AG20443 (cell line): ENCODE data around the gene NTM.
A peak's percentile ranks its signal among the peaks of the same experiment; 100 is the strongest.

Experiments
- DNase-seq: peaks from one replicate; pipeline ENCODE4 v3.0.0; 2012; ENCODE audit warnings: low spot score, mixed read lengths

The NTM gene

DNA sequence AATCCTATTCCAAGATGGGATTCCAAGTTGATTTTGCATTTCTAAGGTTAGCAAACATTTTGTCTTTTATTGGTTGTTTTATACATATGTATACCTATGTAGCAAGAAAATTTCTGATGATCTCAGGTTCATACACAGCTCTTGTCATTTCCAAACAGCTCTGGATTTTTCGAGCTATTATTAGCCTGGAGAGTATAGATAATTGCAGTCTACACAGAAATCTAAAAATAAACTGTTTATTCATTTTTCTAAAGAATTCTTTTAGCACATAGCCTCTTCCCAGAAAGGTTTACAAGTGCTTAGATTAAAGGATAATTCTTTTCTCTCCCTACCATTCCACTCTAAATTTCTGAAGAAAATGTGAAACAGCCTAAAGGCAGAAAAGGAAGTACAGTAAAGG lies 705.0 kb downstream of the NTM start:
- DNase-seq = no peak

DNA sequence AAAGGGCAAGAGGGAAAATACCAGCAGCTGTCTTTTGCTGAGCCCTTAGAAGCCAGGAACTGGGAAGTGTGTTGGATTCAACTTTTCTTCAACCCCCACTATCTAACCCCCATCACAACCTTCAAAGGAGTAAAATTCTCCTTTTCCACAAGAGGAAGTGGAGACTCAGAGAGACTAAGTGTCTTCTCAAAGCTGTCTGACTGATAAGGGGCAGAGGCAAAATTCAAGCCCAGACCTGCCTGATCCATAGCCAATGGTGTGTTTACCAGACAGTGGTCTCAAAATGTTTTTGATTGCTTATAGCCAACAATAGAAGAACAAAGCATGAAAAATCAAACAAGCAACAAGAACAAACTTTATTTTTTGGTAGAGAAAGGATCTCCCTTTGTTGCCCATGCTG lies 707.0 kb downstream of the NTM start:
- no peak for DNase-seq

DNA sequence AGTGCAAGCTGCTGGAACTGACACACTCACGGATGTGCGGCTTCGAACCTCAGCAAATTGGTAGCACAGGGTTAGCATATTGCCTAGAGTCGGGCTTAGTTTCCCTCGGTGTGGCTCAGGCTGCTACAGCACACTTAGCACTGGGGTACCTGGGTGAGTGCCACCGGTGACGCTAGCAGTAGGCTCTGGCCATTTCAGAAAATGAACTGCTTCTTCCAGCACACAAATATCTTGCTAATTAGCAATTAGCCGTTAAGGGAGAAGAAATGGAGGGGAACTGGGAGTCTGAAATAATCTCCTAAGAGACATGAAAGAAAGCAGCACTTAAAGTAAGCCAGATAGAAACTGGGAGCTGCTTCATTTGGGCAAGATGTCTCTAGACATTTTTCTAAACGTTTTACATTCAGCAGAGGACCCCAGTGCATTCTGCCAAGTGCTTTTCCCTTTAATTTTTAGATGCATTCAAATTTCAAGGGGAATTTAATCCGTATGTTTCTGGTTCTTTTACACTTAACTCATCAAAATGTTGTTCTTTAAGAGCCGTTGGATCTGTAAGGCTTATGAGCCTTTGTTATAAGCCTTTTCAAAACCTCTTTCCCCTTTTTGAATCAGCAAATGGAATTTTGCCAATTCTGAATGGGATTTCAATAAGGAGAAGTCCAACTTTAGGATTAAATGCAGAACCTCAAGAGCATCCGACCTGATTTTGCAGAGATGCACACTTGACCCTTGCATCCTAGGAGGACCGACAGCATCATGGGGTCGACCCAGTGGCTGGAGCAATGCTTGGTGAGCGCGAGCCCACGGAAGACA lies 708.1 kb downstream of the NTM start:
- DNase-seq = no peak

DNA sequence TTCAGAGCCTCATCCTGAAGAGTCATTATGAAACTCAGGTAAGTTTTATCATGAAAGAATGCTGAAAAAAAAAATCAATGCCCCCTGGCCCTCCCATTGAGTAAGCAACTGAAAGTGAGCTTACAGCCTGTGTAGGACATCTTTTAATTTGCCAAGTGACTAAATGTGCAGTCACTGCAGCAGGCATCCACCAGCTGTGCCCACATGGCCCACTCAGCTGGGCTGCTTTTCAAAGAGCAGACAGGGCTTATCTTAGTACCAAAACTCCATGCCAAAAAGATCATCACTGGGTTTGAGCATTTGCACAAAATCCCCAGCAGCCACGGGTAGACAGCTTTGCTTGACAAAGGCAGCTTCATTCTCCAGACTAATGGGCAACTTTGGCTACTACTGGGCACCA lies 709.7 kb downstream of the NTM start:
- DNase-seq = no peak

DNA sequence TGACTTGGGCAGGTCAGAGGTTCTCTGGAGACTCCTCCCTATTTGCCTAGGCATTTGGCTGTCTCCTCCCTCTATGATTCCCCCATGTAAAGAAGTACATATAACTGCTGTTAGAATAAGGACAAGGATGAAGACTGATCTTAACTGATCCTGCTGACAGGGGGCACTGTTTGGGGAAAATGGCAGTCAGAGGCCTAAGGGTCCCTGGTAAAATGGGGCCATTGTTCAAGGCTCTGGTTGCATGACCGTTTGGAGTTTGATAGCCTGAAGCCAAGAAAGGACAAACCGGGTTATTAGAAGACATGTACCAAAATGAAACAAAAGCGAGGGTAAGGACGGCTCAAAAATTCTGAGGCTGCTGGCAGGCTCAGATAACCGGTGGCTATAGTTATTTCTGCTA lies 712.2 kb downstream of the NTM start:
- no peak for DNase-seq

DNA sequence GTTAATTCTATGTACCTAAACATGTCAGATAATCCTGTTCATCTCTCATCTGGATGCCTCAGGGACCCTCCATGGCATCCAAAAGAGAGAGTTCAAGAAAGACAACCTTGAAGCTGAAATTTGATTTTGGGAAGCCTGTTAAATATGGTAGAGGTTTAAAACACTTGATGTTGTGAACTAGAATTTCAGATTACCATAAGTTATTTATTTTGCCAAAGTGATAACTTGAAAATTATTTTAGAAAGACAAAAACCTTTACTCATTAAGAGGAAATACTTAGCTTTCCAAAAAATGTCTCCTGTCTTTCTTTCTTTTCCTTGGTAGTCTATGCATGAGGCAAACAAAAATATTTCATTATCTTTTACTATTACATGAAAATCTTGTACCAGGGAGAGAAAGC lies 714.0 kb downstream of the NTM start:
- DNase-seq = no peak

DNA sequence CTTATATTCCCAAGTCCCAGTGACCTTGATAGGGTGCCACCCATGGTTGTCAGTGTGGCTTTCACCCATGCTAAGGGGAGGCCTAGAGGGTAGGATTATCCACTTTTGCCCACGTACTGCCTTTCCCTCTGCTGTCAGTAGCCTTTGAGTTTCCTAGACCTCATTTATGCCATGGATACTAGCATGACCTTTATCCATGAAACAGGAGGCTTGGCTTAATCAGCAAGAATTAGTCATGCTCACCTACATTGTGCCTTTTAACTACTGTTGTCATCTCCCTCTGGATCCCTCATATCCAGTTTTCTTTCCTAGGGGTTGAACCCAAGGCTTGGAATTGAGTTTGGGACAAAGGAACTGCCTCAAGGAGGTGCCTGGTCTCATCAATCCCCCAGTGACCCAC lies 716.7 kb downstream of the NTM start:
- no peak for DNase-seq

DNA sequence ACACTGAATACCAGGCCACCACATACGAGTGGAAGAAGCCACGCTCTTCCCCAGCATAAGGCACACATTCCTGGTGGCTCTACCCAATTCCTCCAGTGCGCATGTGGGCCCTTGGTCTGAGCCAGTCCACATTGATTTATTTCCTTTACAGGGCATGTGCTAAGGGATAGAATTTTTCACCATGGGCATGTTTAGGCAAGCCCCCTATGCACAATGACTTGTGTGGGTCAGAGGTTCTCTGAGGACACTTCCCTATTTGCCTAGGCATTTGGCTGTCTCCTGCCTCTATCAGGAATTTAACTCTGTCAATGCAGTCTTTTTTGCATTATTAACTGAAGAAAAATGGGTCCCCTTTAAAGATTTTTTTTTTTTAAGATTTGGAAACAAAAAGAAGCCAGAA lies 718.1 kb downstream of the NTM start:
- no peak for DNase-seq

DNA sequence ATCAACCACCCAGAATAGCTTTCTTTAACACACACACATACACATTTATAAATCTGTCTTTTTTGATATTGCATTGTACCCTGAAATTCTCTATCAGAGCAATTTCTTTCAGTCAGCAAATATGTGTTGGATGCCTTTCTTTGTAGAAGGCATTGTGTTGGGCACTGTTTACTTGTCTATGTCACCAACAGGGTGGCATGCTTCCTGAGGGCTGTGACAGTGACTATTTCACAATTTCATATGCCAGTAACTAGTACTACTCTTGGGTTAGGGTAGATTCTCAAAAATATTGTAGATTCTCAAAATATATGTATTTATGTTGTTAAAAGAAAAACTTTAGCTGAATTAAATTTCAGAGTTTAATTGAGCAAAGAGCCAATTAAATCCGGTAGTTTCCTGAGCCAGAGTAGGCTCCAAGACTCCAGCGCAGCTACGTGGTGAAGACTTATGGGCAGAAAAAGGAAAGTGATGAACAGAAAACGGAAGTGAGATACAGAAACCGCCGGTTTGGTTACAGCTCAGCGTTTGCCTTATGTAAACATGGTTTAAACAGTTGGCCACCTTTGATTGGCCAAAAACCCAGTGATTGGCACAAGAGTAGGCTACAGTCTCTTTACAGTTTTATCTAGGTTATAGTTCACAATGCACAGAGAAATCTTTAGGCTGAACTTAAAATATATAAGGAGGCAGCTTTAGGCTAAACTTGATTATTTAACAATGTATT lies 723.3 kb downstream of the NTM start:
- DNase-seq = no peak

DNA sequence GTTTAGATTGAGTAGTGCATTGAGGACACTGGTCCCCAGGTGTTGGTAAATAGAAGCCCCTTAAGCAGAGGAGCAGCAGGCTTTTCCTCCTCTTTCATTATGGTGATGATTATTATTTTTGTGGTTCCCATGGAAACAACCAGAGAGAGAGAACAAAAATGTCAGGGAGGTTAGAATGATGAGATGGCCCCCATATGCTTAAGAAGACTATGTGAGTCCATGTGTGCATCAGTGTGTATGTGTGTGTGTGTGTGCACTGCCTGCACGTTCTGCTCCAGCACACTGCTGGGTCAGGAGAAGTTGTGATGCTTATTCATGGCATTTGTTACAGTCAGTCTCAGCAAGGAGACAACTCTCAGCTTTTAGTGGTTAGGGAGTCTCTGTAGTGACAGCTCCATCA lies 724.2 kb downstream of the NTM start:
- no peak for DNase-seq

DNA sequence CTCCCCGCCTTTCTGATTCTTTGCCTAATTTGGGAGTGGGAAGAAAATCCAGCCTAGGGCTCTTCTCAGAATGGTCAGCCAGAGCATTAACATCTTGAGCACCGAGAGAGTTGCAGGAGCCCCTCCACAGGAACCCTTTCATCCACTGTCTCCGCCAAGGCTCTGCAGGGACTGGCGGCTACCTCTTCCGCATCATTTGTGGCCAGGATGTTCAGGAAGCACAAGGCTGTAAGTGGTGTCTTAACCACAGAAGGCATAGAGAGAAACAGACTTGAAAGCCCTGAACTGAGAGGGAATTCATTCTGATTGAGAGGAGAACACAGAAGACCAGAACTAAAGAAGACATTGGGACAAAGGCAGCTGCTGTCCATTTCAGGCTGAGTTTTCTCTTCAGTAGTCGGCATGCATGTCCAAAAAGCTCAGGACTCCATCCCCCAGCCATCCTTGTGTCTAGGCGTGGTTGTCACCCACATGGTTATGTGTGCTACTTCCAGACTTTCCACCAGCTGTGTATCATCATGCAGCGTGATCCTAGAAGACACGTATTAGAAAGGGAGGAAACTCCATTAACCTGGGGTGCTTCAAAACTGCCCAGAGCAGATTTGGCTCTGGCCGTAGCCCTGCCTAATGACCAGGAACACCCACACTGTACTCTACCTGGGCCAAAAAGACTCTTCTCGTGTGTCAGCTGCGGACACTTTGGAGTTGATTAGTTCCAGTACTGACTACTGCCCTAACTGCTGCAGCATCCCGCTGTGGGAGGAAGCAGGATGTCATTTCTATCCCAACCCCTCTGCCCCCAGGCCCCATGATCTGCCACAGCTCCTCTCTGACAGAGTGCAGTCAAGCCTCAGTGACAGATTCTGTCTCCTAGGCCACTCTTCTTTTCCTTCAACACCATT lies 725.1 kb downstream of the NTM start:
- peak; percentile 44 for DNase-seq

DNA sequence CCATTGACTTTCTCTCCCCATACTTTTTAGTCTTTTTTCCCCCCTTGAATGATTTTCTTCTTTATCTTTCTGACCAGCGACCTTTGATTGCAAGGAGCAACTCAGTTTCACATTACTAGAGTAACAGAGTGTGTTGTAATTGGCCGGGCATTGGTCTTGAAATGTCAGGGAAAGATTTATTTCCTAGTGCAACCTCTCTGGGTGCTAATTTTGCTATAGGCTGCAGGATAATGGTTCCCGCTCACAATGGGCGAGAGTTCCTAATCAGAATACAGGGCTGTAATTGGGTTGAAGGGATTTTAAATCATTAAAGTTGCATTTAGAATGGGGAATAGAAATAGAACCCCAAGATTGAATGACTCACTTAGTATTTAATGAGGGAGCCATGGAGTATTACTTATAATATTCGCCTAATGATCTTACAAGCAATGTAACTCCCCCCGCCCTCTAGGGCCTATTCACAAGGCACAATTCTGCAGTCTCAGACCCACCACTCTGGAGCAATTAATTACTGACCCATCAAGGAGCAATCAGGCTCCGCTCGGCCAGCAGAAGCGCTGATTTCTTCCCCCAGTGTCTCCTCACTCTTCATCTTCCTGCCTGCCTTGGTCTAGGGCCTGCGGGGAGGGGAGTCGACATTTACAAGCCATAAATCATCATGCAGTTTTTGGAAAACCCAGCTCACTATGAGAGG lies 725.9 kb downstream of the NTM start:
- no peak for DNase-seq

DNA sequence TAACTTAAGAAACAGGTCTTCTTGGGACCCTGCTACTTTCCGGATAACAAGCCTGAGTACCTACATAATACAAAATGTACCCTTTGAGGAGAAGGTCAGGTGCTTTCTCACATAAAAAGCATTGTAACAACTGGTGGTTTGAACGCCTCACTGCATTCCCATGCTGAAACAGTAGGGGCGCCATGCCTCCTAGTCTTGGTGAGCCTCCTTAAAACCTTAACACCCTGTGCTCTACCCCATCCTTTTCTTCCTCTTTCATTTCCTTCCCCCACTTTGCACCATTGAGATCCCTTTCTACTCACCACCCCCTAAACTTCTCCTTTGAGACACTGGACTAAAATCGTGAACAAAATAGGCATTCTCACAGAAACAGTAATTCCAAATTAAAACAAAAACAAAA lies 729.3 kb downstream of the NTM start:
- no peak for DNase-seq

DNA sequence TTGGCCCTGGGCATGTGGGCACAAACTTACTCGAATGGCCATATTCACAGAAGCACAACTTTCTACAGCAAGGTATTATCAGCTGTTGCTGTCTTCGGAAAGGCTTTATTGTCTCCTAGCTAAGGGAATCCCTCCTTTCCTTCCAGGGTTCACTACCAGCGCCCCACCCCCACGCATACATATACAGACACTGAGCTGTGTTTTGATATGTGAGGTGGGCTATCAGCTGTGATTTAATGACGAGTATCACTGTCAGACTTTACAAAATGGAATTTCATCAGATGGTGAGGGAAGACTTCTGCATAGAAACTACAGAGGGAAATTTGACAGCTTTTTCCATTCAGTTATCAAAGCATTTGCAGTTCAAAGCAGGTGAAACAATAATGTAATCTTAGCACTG lies 730.2 kb downstream of the NTM start:
- no peak for DNase-seq

DNA sequence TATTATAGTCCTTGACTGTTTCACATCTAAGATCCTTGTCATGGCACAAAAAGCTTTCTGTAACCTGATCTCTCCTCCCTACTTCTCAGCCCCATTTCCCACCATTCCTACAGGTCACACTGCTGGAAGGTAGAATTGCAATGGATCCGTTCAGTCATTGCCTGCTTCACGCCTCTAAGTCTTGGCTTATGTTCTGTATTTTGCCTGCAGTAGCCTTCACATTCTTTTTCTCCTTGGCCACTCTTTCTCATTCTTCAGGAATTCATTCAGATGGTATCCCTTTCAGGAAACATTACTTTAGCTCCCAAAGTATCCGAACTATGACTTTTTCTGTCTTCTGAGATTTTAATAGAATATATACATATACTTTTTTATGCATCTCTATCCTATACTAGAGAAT lies 731.5 kb downstream of the NTM start:
- DNase-seq = peak; percentile 53

DNA sequence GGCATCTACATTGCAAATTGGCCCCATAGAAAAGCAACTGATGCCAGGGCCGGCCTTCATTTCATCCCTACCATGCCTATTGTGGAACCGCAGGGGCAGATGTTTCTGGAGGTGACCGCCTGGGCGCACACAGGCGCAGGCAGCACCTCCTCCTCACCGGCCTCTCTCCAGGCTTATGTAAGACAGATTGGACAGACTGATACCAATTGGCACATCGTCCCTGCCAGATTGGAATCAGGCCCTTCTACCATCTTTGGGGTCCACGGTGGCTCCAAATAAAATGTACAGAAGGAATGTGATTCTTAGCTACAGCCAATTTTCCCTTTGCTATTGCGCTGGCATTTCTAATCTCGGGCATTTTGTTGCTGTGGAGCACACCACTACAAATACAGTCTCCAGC lies 732.6 kb downstream of the NTM start:
- DNase-seq = no peak

DNA sequence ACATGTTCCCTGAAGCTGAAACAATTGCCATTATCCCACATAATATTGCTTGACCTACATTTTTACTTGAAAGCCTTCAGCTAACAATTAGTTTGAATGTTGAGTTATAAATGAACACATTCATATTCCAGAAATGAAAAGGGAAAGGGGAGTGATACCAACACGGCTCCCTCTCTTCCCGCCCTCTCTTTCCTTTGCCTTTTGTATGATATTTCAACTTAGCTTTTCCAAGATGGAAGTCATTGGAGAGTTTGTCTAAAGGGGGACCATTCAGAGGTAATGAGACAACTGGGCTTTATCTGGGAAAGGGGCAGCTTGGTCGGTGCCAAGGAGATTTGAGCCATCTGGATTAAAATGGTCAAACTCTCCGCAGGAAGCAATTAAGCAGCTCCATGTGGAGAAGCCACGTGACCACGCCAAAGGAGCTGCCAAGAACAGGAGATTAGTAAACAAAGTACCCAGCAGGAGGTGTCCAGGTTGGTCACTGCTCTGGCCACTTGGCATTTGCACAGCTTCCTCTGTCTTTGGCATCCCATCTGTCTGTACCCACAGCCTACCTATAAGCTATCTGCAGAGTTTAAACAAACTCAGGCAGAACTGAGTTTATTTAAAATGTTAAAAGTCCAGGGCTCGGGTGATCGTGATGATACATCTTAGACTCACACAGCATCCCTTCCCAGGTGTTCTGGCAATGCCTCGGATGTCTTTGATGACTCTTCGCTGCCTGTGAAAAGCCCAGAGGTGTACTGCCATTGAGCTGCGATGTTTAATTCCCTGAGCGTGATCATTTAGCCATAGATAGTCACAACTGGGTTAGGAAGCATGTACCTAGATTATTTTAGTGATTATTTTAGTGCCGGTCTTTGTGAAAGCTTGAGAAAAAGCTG lies 735.9 kb downstream of the NTM start:
- no peak for DNase-seq

DNA sequence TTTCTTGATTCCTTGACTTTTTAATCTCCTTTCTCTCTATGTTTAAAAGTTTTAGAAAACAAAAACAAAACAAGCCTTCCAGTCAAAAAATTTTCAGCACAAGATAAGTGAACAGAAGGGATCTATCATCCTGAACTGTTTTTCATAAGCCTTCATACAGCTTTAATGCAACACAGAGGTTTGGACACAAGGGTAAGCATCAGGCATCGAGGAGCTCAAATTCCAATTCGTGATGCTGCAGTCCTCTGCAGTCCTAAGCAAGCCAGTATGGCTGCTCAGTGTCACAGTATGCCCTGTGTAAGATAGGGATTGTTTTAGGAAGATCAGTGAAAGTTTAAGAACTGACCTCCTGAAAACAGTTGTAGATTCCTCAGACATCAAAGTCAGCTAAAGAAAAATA lies 740.9 kb downstream of the NTM start:
- DNase-seq = peak; percentile 22

DNA sequence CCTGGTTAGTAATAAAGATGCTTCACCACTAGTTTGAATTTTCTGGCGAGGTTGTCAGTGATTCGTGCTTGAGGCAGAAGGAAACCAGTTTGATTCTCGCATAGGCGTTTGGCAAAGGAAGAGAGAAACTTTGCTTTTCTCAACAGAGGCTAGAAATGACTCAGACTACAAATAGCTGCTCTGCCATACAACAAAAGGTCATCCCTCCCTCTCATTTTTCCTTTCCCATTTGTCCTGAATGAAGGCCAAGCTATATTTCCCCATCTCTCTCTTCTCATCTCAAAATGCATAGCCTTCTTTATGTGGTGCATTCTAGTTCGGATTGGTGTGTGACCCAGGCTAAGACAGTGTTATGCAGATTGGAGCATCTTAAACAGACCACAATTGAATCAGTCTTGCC lies 741.4 kb downstream of the NTM start:
- DNase-seq = peak; percentile 82

DNA sequence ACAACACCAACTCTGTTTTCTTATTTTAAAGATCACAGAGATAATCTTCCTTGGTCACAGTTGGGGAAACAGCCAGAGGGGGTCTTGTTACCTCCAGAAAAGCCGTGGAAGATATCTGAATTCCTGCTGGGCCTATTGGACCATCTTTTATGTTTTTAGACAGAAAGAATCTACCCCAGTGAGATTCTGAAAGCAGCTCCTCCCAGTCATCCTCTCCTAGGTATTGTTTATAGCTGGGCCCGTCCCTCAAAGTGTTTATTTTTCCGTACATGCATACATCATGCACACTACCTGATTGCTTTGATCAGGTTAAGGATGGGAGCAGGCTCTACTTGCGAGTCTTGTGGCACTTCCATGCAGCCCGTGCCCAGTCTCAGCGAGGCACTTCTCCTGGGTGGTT lies 742.4 kb downstream of the NTM start:
- no peak for DNase-seq

DNA sequence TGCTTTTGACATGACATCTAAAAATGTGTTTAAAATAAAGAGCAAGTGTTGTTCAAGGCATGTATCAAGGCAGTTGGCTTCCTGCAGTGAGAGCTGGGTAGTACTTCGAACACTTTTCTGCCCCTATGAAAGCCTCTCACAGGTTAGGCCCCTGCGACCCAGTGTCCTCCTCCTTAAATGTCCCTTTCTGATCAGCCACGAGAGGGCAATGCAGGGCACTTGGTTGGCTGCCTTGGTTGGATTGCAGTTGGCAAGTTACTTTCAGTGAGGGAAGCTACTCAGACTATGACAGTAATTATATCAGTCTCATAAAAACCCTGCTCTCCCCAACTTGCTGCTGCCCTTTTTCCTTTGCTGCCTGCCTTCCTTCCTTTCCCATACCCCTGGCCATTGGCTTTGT lies 743.8 kb downstream of the NTM start:
- peak; percentile 51 for DNase-seq
